Activated CD4-positive, alpha-beta T cell treated with anti-CD3 and anti-CD28 coated beads, Interleukin-2, amount 10 ng/mL, durations not matched to agents 7 days and 5 days (primary cell): Measurements from ENCODE around the gene STRAP. TPM values are rescaled to one million over a fixed set of nuclear protein-coding genes. Genes with fewer than 3 reads are reported as not detected.
"Not testable (repeated sequence)": the region's sequence is repeated elsewhere in the genome, so short reads cannot be mapped to it uniquely, and the experiment has no call there.

ENCODE experiments used
- CTCF ChIA-PET: fragments of 350-600 bp; sonication (Branson Sonifier 250); formaldehyde crosslinking; loops from one replicate; lab custom pipeline; 2021; ENCODE audit warnings: antibody characterized with exemption; lab: Charles Lee
- POLR2A ChIA-PET: fragments of 350-600 bp; sonication (Branson Sonifier 250); formaldehyde crosslinking; loops from one replicate; lab custom pipeline; 2021; ENCODE audit warnings: antibody characterized with exemption; lab: Charles Lee
- DNase-seq: peaks from one replicate; pipeline ENCODE4 v3.0.0-alpha.2; 2020
- H3K27ac Mint-ChIP-seq: one replicate; pipeline ENCODE4 v1.8.0; 2021; ENCODE audit warnings: mild to moderate bottlenecking, moderate library complexity, mixed read lengths
- H3K27me3 Mint-ChIP-seq: one replicate; pipeline ENCODE4 v1.8.0; 2021; ENCODE audit warnings: mixed read lengths
- H3K36me3 Mint-ChIP-seq: one replicate; pipeline ENCODE4 v1.8.0; 2021; ENCODE audit warnings: low read depth, mixed read lengths
- H3K4me1 Mint-ChIP-seq: one replicate; pipeline ENCODE4 v1.8.0; 2021; ENCODE audit warnings: mixed read lengths
- H3K4me3 Mint-ChIP-seq: one replicate; pipeline ENCODE4 v1.8.0; 2021; ENCODE audit warnings: mild to moderate bottlenecking, moderate library complexity, mixed read lengths
- H3K9me3 Mint-ChIP-seq: one replicate; pipeline ENCODE4 v1.8.0; 2021; ENCODE audit warnings: mixed read lengths
- total RNA-seq, 2 experiments: library from RNA; stranded (reverse); gene quantifications; one replicate each; pipeline ENCODE4 v1.2.3, GENCODE V29; 2021

STRAP gene
- total RNA-seq, 2 experiments from 2014 or later = 78.6 to 80.2 TPM

GRCh38 chr12:15936751-15937150 lies 54.6 kb downstream of the STRAP start:
- POLR2A ChIA-PET = no interaction called here
- Mint-ChIP-seq H3K27me3 (no peaks in the 10 kb centered on the region), H3K4me1 (no peaks in the 10 kb centered on the region), H3K9me3 (peaks cover 18% of the 10 kb centered on the region), H3K4me3 (no peak overlapping the region), H3K36me3 (peaks cover 12% of the 10 kb centered on the region), H3K27ac (no peak overlapping the region)
- CTCF ChIA-PET = no interaction called here
- no peak for DNase-seq

- Mint-ChIP-seq H3K9me3 (peaks cover 23% of the 10 kb centered on the region), H3K36me3 (peaks cover 15% of the 10 kb centered on the region), H3K4me3 (no peak overlapping the region), H3K27ac (no peak overlapping the region), H3K4me1 (no peaks in the 10 kb centered on the region), H3K27me3 (no peaks in the 10 kb centered on the region)
- no peak for DNase-seq
- ChIA-PET POLR2A (no interaction called here), CTCF (interaction anchor here (0.5 to 0.9 kb wide), 2 partner anchors 14 to 1269 kb away, joined by 3 to 4 read pairs; no protein-coding TSS in a partner anchor)
Measured at GRCh38 chr12:15937902-15938301, 55.7 kb downstream of the STRAP start.

GRCh38 chr12:15939111-15939510 lies 56.9 kb downstream of the STRAP start:
- no peaks in the 10 kb centered on the region for H3K4me1 Mint-ChIP-seq
- peaks cover 22% of the 10 kb centered on the region for H3K9me3 Mint-ChIP-seq
- CTCF ChIA-PET = no interaction called here
- no peak for DNase-seq
- H3K27ac Mint-ChIP-seq = no peak overlapping the region
- no peak overlapping the region for H3K4me3 Mint-ChIP-seq
- POLR2A ChIA-PET = no interaction called here
- peaks cover 15% of the 10 kb centered on the region for H3K36me3 Mint-ChIP-seq
- no peaks in the 10 kb centered on the region for H3K27me3 Mint-ChIP-seq

GRCh38 chr12:15942475-15942874 lies 60.3 kb downstream of the STRAP start:
- Mint-ChIP-seq H3K27me3 (no peaks in the 10 kb centered on the region), H3K36me3 (peaks cover 12% of the 10 kb centered on the region), H3K9me3 (peaks cover 22% of the 10 kb centered on the region), H3K27ac (no peak overlapping the region), H3K4me3 (no peak overlapping the region), H3K4me1 (no peaks in the 10 kb centered on the region)
- DNase-seq = no peak
- ChIA-PET POLR2A (no interaction called here), CTCF (no interaction called here)

GRCh38 chr12:15943519-15943918 lies 61.3 kb downstream of the STRAP start:
- H3K36me3 Mint-ChIP-seq = peaks cover 12% of the 10 kb centered on the region
- DNase-seq, H3K27me3 Mint-ChIP-seq, CTCF ChIA-PET, H3K27ac Mint-ChIP-seq, H3K4me3 Mint-ChIP-seq, POLR2A ChIA-PET, H3K4me1 Mint-ChIP-seq: not testable (repeated sequence)
- peaks cover 24% of the 10 kb centered on the region for H3K9me3 Mint-ChIP-seq

GRCh38 chr12:15948461-15948860 lies 66.3 kb downstream of the STRAP start:
- H3K27me3 Mint-ChIP-seq, H3K36me3 Mint-ChIP-seq, H3K27ac Mint-ChIP-seq, POLR2A ChIA-PET, CTCF ChIA-PET, DNase-seq, H3K4me1 Mint-ChIP-seq, H3K4me3 Mint-ChIP-seq: not testable (repeated sequence)
- peaks cover 14% of the 10 kb centered on the region for H3K9me3 Mint-ChIP-seq

Other genes starting within 250 kb of the STRAP start
- gene EPS8, start 93.0 kb upstream of the STRAP start, total RNA-seq = 1 to 10 TPM; 2.3 to 2.4 TPM
- gene DERA, start 28.9 kb downstream of the STRAP start, total RNA-seq = 10 to 100 TPM; 31.3 to 35.1 TPM